Stimulated activated CD4-positive, alpha-beta T cell treated with anti-CD3 and anti-CD28 coated beads, Interleukin-4, amount 100 ng/mL, for 48 hours (primary cell): ENCODE measurements around the gene TCERG1.
"Not testable (repeated sequence)": the region's sequence is repeated elsewhere in the genome, so short reads cannot be mapped to it uniquely, and the experiment has no call there.

Experiments
- DNase-seq, 2 donors: peaks; one replicate each; pipeline ENCODE4 v3.0.0-alpha.2; 2020; ENCODE audit warnings: low read depth in 2 of 2

Gene TCERG1

DNA sequence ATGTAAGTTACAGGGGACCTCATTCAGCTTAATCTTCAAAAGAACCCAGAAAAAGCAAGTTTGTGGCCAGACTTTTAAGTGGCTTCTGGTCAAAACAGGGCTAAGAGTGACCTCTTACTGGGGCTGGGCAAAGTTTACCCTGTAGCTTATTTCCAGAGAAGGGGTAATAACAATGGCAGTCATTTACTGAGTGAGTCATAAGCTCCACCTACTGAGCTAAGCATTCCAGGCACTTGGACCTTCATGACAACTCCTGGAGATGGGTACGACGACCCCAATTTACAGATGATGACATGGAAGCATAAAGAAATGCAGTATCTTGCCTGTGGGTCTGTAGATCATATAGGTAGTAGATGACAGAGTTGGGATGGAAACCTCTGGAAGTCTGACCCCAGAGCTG is 73.6 kb downstream of the TCERG1 start:
- DNase-seq: no peak

DNA sequence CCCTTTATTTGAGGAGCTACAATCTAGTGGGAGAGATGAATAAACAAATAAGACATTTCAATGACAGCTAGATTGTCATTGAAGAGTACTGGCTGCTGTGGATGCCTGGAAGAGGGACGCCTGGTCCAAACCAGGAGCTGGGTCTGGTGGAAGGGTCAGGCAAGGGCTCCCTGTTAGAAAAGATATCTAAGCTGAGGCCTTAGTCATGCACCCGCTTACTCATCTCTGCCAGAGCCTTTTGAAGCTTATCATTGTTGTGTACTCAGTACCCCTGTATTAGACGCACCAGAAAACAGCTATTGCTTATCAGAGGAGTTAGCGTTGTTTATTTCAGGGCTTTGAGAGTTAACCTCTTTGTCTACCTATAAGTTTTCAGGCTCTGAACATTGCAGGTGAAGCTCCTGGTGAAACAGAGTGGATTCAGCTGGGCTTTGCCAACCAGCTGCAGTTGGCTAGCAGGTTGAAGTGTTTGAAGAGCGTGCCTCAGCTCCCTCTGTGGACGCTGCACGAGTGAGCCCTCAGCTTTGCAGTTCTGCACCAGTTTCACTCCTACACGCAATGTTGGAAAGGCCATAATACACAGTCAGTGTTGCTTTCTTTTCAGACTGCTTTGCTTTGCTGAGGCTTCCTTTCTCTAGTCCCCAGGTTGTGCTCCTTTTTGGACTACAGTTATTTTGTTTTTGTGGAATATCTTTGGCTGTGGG is 74.4 kb downstream of the TCERG1 start:
- DNase-seq: no peak

GRCh38 chr5:146523698-146524097 is 76.6 kb downstream of the TCERG1 start:
- DNase-seq: no peak

DNA sequence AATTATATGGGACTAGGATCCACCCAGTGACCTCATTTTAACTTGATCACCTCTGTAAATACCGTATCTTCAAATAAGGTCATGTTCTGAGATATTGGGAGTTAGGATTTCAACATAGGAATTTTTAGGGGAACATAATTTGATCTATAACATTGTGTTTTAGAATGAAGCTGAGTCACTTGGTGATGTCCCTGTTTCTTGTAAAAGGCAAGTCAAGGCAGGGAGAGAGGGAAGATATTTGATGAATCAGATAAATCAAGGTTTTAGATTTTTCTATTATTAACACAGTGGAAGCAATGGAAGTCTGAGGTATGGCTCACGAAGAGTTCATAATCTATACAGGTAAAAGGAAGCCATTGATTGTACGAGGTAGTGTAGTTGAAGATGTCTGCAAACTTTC is 80.7 kb downstream of the TCERG1 start:
- DNase-seq: no peak

- no peak for DNase-seq
These were observed 81.1 kb downstream of the TCERG1 start for GRCh38 chr5:146528236-146528635.

DNA sequence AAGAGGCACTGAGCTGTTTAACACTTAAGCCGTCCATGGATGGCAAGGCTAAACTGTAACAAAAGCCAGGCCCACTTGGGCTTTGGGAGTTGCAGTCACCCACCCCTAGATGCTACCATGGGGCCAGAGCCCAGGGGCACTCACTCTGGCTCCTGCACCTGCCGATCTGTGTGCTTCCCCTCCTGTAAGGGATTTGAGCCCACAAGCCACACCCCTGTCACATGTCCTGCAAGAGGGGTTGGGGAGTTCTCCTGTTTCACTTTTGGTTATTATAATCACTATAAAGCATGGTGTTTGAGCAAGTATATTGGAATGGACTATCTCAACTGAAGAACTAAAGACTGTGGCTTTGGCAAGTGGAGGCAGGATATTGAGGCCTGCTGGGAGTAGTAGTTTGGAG is 82.9 kb downstream of the TCERG1 start:
- DNase-seq: no peak

DNA sequence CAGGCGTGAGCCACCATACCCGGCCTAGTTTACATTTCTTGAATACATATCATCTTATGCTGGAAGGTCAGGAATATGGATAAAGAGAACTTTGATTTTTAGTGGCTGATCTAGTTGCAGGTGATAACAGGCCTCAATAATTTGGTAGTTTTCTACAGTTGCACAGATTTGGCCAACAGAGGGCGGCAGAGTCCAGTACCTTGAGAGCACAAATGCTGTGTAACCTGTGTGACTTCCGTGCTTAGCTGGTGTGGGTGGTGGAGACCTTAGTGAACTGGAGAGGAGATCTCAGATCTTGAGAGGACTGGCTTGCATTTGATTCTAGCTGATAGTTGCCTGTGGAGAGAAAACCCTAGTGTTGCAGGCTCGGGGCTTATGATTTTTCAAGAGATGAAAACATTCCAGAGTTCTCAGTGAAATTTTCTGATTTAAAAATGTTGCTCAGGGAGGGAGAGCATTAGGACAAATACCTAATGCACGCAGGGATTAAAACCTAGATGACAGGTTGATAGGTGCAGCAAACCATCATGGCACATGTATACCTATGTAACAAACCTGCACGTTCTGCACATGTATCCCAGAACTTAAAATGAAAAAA is 86.2 kb downstream of the TCERG1 start:
- peak; percentile 66 to 71 for DNase-seq

DNA sequence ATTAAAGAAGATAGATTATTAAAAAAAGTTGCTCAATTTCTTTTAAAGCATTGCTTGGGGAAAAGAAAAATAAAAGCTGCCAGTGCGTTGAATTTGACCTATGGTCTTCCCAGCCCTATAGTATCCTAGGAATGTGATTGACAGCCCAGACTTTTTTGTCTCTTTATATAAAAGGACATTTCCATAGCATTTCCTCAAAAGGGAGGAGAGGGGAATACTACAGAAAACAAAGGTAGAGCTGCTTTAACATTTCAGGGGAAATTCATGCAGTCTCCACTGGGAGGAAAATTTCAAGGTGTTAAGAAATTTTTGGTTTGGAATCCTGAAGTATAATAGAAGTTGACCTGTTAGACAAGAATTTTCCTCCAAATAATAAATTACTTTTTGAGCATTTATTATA is 86.7 kb downstream of the TCERG1 start:
- DNase-seq: no peak

DNA sequence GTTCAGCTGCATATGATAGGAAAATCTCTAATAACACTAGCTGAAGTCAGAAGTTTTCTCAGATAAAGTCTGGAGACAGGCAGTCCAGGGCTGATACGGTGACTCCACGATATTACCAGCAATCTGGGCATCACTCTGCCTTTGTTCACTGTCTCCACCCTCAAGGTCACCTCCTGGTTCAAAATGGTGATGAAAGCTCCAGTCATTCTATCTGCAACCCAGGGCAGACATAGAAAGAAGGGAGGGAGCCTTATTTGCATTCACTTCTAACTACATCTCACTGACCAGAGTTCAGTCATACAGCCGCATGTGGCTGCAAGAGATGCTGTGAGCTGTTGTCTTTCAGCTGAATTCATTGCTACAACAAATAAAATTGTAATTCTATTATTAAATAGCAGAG is 91.3 kb downstream of the TCERG1 start:
- no peak for DNase-seq

DNA sequence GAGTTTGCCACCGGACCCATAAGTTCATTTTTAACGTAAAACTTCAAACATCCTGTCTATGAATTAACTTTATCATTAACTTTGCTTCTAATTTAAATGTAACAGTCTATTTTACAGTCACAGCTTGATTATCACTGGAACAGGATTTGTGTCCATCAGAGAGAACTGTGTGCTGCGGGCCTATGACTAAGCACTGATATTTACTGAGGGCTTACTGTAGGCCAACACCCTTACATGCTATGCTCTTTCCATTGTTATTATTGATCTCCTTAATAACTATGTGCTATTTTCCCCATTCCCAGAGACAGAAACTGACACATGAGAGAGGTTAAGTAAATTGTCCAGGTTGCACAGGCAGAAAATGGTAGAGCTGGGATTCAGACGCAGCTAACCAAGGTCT is 92.8 kb downstream of the TCERG1 start:
- DNase-seq: no peak

DNA sequence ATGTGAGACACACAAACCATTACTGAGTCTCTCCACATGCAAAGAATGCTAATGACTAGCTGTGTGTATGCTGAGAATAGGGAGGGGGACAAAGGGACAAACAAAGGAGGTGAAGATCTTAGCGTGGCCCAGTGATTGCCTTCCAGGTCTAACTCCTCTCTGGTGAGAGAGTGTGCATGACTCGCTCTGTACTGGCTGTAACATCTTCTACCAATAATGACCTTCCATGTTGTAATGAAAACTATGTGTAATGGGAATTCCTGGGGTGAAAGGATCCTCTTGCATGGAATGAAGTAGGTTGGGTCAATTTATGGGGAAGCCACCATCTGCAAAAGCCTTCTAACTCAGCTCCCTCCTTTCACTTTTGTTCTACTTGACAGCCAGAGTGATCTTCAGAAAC is 93.3 kb downstream of the TCERG1 start:
- no peak for DNase-seq

DNA sequence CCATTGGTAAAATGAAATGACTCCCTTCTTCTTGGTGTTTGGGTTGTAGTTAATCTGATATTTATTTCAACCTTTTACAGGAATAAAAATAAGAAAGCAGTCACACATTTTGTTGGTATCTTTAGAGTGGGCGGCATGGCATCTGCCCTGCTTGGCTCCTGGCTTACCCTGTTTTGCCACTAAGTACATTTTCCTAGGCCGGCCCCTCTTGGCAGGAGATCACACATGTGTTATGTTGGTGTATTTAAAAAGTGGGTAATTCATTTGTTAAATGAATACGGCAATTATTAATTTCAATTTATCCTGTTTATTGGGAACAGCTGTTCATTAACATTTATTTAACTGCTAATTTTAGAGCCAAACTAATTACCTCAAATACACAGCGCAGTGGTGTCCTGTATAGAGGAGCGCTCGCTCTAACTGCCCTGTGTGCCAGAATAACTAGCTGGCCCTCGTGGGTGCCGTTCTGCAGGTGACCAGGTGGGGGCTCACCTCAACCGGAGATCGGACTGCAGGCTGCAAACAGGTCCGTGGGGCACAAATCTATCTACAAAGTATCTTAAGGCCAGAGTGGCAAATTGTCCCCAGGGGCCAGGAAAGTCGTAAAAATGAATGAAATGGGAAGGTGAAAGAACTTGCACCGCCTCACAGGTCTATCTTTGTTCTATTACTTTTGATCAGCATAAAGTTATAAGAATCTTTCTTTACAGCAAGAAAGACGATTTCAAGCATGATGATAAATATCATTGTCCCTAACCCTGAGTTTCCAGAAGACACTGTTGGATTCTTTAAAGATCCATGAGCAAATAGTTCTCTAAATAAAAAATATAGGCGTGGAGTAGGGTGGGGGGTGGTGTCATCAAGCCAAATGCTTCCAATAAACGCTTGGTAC is 95.1 kb downstream of the TCERG1 start:
- DNase-seq: peak; percentile 57 to 61

DNA sequence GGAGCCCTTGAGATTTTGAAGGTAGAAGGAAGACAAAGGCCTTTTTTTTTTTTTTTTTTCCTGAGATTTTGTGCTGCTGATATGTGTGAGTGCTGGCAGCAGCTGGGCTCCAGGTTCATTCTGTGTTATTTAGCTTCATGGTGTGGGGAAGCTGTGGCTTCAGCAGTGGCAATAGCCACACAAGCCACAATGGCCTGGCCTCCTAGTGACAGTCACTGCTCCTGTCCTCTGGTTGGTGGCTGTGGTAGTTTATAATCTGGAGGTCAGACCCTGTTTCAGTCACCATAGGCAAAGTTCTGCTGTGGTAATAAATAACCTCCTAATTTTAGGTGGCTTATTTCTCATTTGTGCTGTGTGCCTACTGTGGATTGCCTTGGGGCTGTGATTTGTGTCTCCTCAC is 97.1 kb downstream of the TCERG1 start:
- DNase-seq: no peak

- no peak for DNase-seq
These were observed 101.8 kb downstream of the TCERG1 start for GRCh38 chr5:146548781-146549449.

GRCh38 chr5:146549615-146550014 is 102.5 kb downstream of the TCERG1 start:
- no peak for DNase-seq

DNA sequence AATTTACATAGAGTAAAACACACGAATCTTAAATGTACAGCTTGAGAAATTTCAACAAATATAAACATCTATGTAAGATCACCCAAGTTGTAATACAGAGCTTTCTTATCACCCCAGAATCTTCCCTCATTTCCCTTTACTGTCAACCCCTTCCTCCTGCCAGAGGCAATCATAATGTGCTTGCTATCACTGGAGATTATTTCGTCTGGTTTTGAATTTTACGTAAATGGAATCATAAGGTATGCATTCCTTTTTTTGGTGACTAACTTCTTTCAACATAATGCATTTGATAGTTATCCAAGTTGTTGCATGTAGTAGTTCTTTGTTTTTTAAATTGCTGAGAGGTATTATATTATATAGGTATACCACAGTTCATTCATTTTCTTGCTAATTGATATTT is 106.3 kb downstream of the TCERG1 start:
- DNase-seq: no peak

DNA sequence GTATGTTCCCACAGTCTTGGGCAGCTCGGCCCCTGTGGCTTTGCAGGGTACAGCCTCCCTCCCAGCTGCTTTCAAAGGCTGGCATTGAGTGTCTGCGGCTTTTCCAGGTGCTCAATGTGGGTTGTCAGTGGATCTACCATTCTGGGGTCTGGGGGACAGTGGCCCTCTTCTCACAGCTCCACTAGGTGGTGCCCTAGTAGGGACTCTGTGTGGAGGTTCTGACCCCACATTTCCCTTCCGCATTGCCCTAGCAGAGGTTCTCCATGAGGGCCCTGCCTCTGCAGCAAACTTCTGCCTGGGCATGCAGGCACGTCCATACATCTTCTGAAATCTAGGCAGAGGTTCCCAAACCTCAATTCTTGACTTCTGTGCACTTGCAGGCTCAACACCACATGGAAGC is 109.8 kb downstream of the TCERG1 start:
- not testable (repeated sequence) for DNase-seq

GRCh38 chr5:146560205-146560812 is 113.2 kb downstream of the TCERG1 start:
- DNase-seq: no peak
